ENCODE results near the gene NPHS1.

The NPHS1 gene

DNA sequence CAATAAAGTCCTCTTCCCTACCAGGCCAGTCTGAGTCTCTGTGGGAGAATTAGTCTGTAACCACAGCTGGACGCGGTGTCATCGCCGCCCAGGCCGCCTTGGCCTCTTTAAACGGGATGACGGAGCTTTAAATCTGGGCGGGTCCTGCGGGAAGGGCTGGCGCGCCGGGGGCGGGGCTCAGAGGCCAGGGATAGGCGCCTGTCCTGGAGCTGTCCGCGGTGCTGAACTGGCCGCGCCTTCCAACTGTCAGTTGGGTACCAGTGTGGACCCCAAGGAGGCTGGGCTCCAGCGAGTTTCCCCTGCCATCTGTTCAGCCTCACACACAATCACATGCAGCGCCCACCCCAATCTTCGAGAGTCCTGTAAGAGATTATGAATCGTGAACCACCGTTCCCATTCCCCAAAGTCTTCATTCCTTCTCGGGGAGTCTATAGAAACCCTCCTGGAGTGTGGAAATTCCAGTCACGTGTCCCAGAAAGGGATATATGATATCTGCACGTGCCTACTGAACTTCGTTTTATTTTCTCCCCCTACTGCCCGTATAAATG, 27.5 kb upstream of the NPHS1 start (continued):
- peak; percentile 64; the same call in 1 of the 2 replicates for TF ChIP-seq ZNF394 (tag by site-specific recombination; IDR thresholded peaks at IDR 0.05; ENCODE audit: borderline replicate concordance)
- TF ChIP-seq ZNF660 (tag by site-specific recombination; IDR thresholded peaks at IDR 0.05), result peak; percentile 90; the same call in 1 of the 2 replicates
- TF ChIP-seq RBAK (tag by site-specific recombination; IDR thresholded peaks at IDR 0.05), result no peak
- TF ChIP-seq ZNF624 (tag by site-specific recombination; IDR thresholded peaks at IDR 0.05), result no peak
- TF ChIP-seq ZNF558 (tag by site-specific recombination; IDR thresholded peaks at IDR 0.05), result peak; percentile 34; the same call in 1 of the 2 replicates
- TF ChIP-seq ZBTB21 (tag by site-specific recombination; IDR thresholded peaks at IDR 0.05), result peak; percentile 66
- peak; percentile 87; the same call in 1 of the 2 replicates for TF ChIP-seq IKZF3 (tag by site-specific recombination; IDR thresholded peaks at IDR 0.05)
- TF ChIP-seq ZNF391 (tag by site-specific recombination; IDR thresholded peaks at IDR 0.05; ENCODE audit: borderline replicate concordance, low read depth), result no peak; the same call in none of the 2 replicates
- no peak for TF ChIP-seq ZNF530 (tag by site-specific recombination; IDR thresholded peaks at IDR 0.05; ENCODE audit: low read depth)
- peak; percentile 89 for TF ChIP-seq ZBTB17 (tag by site-specific recombination; IDR thresholded peaks at IDR 0.05)
- TF ChIP-seq ZNF302 (tag by site-specific recombination; IDR thresholded peaks at IDR 0.05; ENCODE audit: low read depth), result no peak
- TF ChIP-seq ZNF843 (tag by site-specific recombination; IDR thresholded peaks at IDR 0.05), result peak; percentile 52; the same call in 1 of the 2 replicates
- TF ChIP-seq, protein P1, sequence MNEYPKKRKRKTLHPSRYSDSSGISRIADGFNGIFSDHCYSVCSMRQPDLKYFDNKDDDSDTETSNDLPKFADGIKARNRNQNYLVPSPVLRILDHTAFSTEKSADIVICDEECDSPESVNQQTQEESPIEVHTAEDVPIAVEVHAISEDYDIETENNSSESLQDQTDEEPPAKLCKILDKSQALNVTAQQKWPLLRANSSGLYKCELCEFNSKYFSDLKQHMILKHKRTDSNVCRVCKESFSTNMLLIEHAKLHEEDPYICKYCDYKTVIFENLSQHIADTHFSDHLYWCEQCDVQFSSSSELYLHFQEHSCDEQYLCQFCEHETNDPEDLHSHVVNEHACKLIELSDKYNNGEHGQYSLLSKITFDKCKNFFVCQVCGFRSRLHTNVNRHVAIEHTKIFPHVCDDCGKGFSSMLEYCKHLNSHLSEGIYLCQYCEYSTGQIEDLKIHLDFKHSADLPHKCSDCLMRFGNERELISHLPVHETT (tag by site-specific recombination; IDR thresholded peaks at IDR 0.05), result peak; percentile 74
- TF ChIP-seq, protein P2, sequence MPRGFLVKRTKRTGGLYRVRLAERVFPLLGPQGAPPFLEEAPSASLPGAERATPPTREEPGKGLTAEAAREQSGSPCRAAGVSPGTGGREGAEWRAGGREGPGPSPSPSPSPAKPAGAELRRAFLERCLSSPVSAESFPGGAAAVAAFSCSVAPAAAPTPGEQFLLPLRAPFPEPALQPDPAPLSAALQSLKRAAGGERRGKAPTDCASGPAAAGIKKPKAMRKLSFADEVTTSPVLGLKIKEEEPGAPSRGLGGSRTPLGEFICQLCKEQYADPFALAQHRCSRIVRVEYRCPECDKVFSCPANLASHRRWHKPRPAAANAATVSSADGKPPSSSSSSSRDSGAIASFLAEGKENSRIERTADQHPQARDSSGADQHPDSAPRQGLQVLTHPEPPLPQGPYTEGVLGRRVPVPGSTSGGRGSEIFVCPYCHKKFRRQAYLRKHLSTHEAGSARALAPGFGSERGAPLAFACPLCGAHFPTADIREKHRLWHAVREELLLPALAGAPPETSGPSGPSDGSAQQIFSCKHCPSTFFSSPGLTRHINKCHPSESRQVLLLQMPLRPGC (tag by site-specific recombination; IDR thresholded peaks at IDR 0.05), result peak; percentile 75; the same call in 1 of the 2 replicates
- TF ChIP-seq ZNF785 (tag by site-specific recombination; IDR thresholded peaks at IDR 0.05), result no peak
- TF ChIP-seq GLIS1 (tag by site-specific recombination; IDR thresholded peaks at IDR 0.05), result peak; percentile 88
- TF ChIP-seq HOXA7 (CRISPR knock-in tag; IDR thresholded peaks at IDR 0.05; ENCODE audit: borderline replicate concordance), result peak; percentile 89; the same call in 1 of the 2 replicates
- peak; percentile 98 for TF ChIP-seq KLF10 (tag by site-specific recombination; IDR thresholded peaks at IDR 0.05)
- peak; percentile 94 for TF ChIP-seq SP3 (tag by site-specific recombination; IDR thresholded peaks at IDR 0.05)
- peak; percentile 87 for TF ChIP-seq PATZ1 (tag by site-specific recombination; IDR thresholded peaks at IDR 0.05)
- TF ChIP-seq SP2 (tag by site-specific recombination; IDR thresholded peaks at IDR 0.05), result peak; percentile 91
- TF ChIP-seq WT1 (tag by site-specific recombination; IDR thresholded peaks at IDR 0.05), result peak; percentile 79; the same call in 1 of the 2 replicates
- peak; percentile 95 for TF ChIP-seq ZBTB10 (tag by site-specific recombination; IDR thresholded peaks at IDR 0.05)
- no peak for TF ChIP-seq ZNF112 (tag by site-specific recombination; IDR thresholded peaks at IDR 0.05)
- peak; percentile 75; the same call in 1 of the 2 replicates for TF ChIP-seq ZNF600 (tag by site-specific recombination; IDR thresholded peaks at IDR 0.05)
- peak; percentile 96 for TF ChIP-seq ZNF692 (tag by site-specific recombination; IDR thresholded peaks at IDR 0.05)
- no peak for TF ChIP-seq ZNF266 (tag by site-specific recombination; IDR thresholded peaks at IDR 0.05; ENCODE audit: low read depth)
- TF ChIP-seq, protein P3, sequence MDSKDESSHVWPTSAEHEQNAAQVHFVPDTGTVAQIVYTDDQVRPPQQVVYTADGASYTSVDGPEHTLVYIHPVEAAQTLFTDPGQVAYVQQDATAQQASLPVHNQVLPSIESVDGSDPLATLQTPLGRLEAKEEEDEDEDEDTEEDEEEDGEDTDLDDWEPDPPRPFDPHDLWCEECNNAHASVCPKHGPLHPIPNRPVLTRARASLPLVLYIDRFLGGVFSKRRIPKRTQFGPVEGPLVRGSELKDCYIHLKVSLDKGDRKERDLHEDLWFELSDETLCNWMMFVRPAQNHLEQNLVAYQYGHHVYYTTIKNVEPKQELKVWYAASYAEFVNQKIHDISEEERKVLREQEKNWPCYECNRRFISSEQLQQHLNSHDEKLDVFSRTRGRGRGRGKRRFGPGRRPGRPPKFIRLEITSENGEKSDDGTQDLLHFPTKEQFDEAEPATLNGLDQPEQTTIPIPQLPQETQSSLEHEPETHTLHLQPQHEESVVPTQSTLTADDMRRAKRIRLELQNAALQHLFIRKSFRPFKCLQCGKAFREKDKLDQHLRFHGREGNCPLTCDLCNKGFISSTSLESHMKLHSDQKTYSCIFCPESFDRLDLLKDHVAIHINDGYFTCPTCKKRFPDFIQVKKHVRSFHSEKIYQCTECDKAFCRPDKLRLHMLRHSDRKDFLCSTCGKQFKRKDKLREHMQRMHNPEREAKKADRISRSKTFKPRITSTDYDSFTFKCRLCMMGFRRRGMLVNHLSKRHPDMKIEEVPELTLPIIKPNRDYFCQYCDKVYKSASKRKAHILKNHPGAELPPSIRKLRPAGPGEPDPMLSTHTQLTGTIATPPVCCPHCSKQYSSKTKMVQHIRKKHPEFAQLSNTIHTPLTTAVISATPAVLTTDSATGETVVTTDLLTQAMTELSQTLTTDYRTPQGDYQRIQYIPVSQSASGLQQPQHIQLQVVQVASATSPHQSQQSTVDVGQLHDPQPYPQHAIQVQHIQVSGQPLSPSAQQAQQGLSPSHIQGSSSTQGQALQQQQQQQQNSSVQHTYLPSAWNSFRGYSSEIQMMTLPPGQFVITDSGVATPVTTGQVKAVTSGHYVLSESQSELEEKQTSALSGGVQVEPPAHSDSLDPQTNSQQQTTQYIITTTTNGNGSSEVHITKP (tag by site-specific recombination; IDR thresholded peaks at IDR 0.05), result peak; percentile 74

Measured in HEK293 (cell line).